ENCODE results near the gene SPATA20. TPM values are rescaled to one million over a fixed set of nuclear protein-coding genes. Genes with fewer than 3 reads are reported as not detected.

The SPATA20 gene
- total and polyA plus RNA-seq, 7 experiments from 2014 or later, result 3.7 to 19.4 (median 15.8) TPM

- Histone ChIP-seq H3K36me3 (ENCODE audit: control insufficient read depth in 2 of 3, insufficient read depth in 3 of 3, low read length in 3 of 3) (no peaks in the 10 kb centered on the region), H3K9me3 (ENCODE audit: control insufficient read depth in 2 of 3, low read length in 3 of 3) (no peaks in the 10 kb centered on the region), H3K27ac (ENCODE audit: low read depth, low read length) (no peak overlapping the region), H3K4me3 (ENCODE audit: low read length) (no peak overlapping the region), H3K27me3 (ENCODE audit: control insufficient read depth in 2 of 2, insufficient read depth in 2 of 2, low read length in 2 of 2) (no peaks in the 10 kb centered on the region), H3K4me1 (ENCODE audit: control insufficient read depth in 2 of 2, insufficient read depth in 2 of 2, low read length in 2 of 2) (peaks cover 0 to 8% of the 10 kb centered on the region in 2 donors)
- POLR2A ChIA-PET, result interaction anchor here (0.6 to 0.7 kb wide), 2 partner anchors 19 to 31 kb away, joined by 3 to 4 read pairs; no protein-coding TSS in a partner anchor
- no peaks in the 10 kb centered on the region for H3K9me3 Mint-ChIP-seq
- H3K27me3 Mint-ChIP-seq, result peaks cover 0 to 2% (median 0%) of the 10 kb centered on the region in 5 donors
- H3K4me3 Mint-ChIP-seq, result no peak overlapping the region
- no peaks in the 10 kb centered on the region for H3K36me3 Mint-ChIP-seq
- CTCF ChIA-PET, result interaction anchor here (0.6 to 2.5 kb wide), 4 partner anchors 15 to 65 kb away, joined by 4 to 13 read pairs (median 9); partner anchors contain the start of gene RSAD1
- H3K27ac Mint-ChIP-seq, result peak overlapping the region in 4 of 9 donors; percentile 13 to 79 (median 66)
- intact Hi-C loops (cut with micrococcal nuclease), result no loop called here
- ATAC-seq, result no peak
- no peak for DNase-seq
- peaks cover 0 to 24% (median 13%) of the 10 kb centered on the region in 7 donors for H3K4me1 Mint-ChIP-seq
Observed at GRCh38 chr17:50502301-50502990, 44.5 kb upstream of the SPATA20 start.

- Mint-ChIP-seq H3K36me3 (peaks cover 0 to 3% (median 0%) of the 10 kb centered on the region in 5 donors), H3K4me1 (peaks cover 0 to 45% (median 32%) of the 10 kb centered on the region in 7 donors), H3K4me3 (peak overlapping the region in 1 of 10 donors; percentile 2), H3K27me3 (no peaks in the 10 kb centered on the region), H3K27ac (peak overlapping the region in 3 of 9 donors; percentile 51 to 80 (median 77)), H3K9me3 (no peaks in the 10 kb centered on the region)
- DNase-seq (no peak), ATAC-seq (no peak)
- ChIA-PET POLR2A (interaction anchor here (0.6 to 0.9 kb wide), 2 partner anchors 13 to 26 kb away, joined by 3 read pairs; no protein-coding TSS in a partner anchor), CTCF (interaction anchor here (0.7 kb wide), 2 partner anchors 14 to 37 kb away, joined by 4 read pairs; partner anchors contain the start of gene CHAD)
- H3K36me3 ChIP-seq (ENCODE audit: control insufficient read depth in 2 of 3, insufficient read depth in 3 of 3, low read length in 3 of 3), result no peaks in the 10 kb centered on the region
- H3K9me3 ChIP-seq (ENCODE audit: control insufficient read depth in 2 of 3, low read length in 3 of 3), result no peaks in the 10 kb centered on the region
- no peaks in the 10 kb centered on the region for H3K27me3 ChIP-seq (ENCODE audit: control insufficient read depth in 2 of 2, insufficient read depth in 2 of 2, low read length in 2 of 2)
- intact Hi-C loops (cut with micrococcal nuclease), result no loop called here
- peaks cover 6 to 14% of the 10 kb centered on the region in 2 donors for H3K4me1 ChIP-seq (ENCODE audit: control insufficient read depth in 2 of 2, insufficient read depth in 2 of 2, low read length in 2 of 2)
- no peak overlapping the region for H3K27ac ChIP-seq (ENCODE audit: low read depth, low read length)
- no peak overlapping the region for H3K4me3 ChIP-seq (ENCODE audit: low read length)
Observed at GRCh38 chr17:50505591-50506130, 41.3 kb upstream of the SPATA20 start.

GRCh38 chr17:50506298-50506697 lies 40.7 kb upstream of the SPATA20 start:
- ATAC-seq (no peak), DNase-seq (no peak)
- peak overlapping the region in 3 of 10 donors; percentile 27 to 45 (median 29) for H3K4me3 Mint-ChIP-seq
- peak overlapping the region in 3 of 9 donors; percentile 11 to 80 (median 36) for H3K27ac Mint-ChIP-seq
- Histone ChIP-seq H3K36me3 (ENCODE audit: control insufficient read depth in 2 of 3, insufficient read depth in 3 of 3, low read length in 3 of 3) (no peaks in the 10 kb centered on the region), H3K27me3 (ENCODE audit: control insufficient read depth in 2 of 2, insufficient read depth in 2 of 2, low read length in 2 of 2) (no peaks in the 10 kb centered on the region), H3K4me1 (ENCODE audit: control insufficient read depth in 2 of 2, insufficient read depth in 2 of 2, low read length in 2 of 2) (peaks cover 8 to 14% of the 10 kb centered on the region in 2 donors), H3K4me3 (ENCODE audit: low read length) (no peak overlapping the region), H3K27ac (ENCODE audit: low read depth, low read length) (no peak overlapping the region), H3K9me3 (ENCODE audit: control insufficient read depth in 2 of 3, low read length in 3 of 3) (no peaks in the 10 kb centered on the region)
- ChIA-PET CTCF (no interaction called here), POLR2A (no interaction called here)
- H3K27me3 Mint-ChIP-seq, result peaks cover 0 to 1% (median 0%) of the 10 kb centered on the region in 5 donors
- H3K36me3 Mint-ChIP-seq, result peaks cover 0 to 3% (median 0%) of the 10 kb centered on the region in 5 donors
- intact Hi-C loops (cut with micrococcal nuclease), result no loop called here
- peaks cover 0 to 48% (median 36%) of the 10 kb centered on the region in 7 donors for H3K4me1 Mint-ChIP-seq
- H3K9me3 Mint-ChIP-seq, result no peaks in the 10 kb centered on the region

GRCh38 chr17:50507871-50508572 lies 39.0 kb upstream of the SPATA20 start, which contains the start of gene MYCBPAP:
TSS of gene MYCBPAP (plus strand) at chr17:50508439. CDS start at chr17:50508675, 236 bp downstream.
- H3K4me1 ChIP-seq (ENCODE audit: control insufficient read depth in 2 of 2, insufficient read depth in 2 of 2, low read length in 2 of 2), result peaks cover 10 to 14% of the 10 kb centered on the region in 2 donors
- ATAC-seq, result peak; percentile 88
- peak within 1 kb of the TSS; percentile 88 to 97 (median 94) for H3K27ac Mint-ChIP-seq
- H3K36me3 Mint-ChIP-seq, result peaks cover 0 to 3% (median 0%) of the 10 kb centered on the region in 5 donors
- CTCF ChIA-PET, result interaction anchor here (0.7 kb wide), 1 partner anchor 24 kb away, joined by 3 read pairs; no protein-coding TSS in a partner anchor
- H3K4me3 ChIP-seq (ENCODE audit: low read length), result peak within 1 kb of the TSS; percentile 71
- H3K27me3 Mint-ChIP-seq, result peaks cover 0 to 9% (median 0%) of the 10 kb centered on the region in 5 donors
- no peaks in the 10 kb centered on the region for H3K27me3 ChIP-seq (ENCODE audit: control insufficient read depth in 2 of 2, insufficient read depth in 2 of 2, low read length in 2 of 2)
- peaks cover 0 to 52% (median 40%) of the 10 kb centered on the region in 7 donors for H3K4me1 Mint-ChIP-seq
- no peaks in the 10 kb centered on the region for H3K9me3 ChIP-seq (ENCODE audit: control insufficient read depth in 2 of 3, low read length in 3 of 3)
- H3K9me3 Mint-ChIP-seq, result no peaks in the 10 kb centered on the region
- intact Hi-C loops (cut with micrococcal nuclease), result loop anchor here in 1 of 2 donors (1.0 to 2.0 kb wide), 2 partner anchors 30 to 35 kb away; partner anchors contain the start of gene RSAD1
- POLR2A ChIA-PET, result no interaction called here
- H3K4me3 Mint-ChIP-seq, result peak within 1 kb of the TSS; percentile 84 to 96 (median 93)
- no peaks in the 10 kb centered on the region for H3K36me3 ChIP-seq (ENCODE audit: control insufficient read depth in 2 of 3, insufficient read depth in 3 of 3, low read length in 3 of 3)
- DNase-seq, result peak; percentile 64 to 85 (median 71)
- H3K27ac ChIP-seq (ENCODE audit: low read depth, low read length), result peak within 1 kb of the TSS; percentile 75

- H3K36me3 Mint-ChIP-seq, result peaks cover 0 to 3% (median 0%) of the 10 kb centered on the region in 5 donors
- no peaks in the 10 kb centered on the region for H3K9me3 Mint-ChIP-seq
- no peak for ATAC-seq
- CTCF ChIA-PET, result interaction anchor here (1.2 kb wide), 1 partner anchor 30 kb away, joined by 3 read pairs; no protein-coding TSS in a partner anchor
- POLR2A ChIA-PET, result interaction anchor here (0.6 to 0.8 kb wide), 2 partner anchors 8 to 20 kb away, joined by 3 read pairs; no protein-coding TSS in a partner anchor
- DNase-seq, result no peak
- intact Hi-C loops (cut with micrococcal nuclease), result loop anchor here in 1 of 2 donors (1.0 to 2.0 kb wide), 2 partner anchors 31 to 34 kb away; partner anchors contain the start of gene RSAD1
- H3K9me3 ChIP-seq (ENCODE audit: control insufficient read depth in 2 of 3, low read length in 3 of 3), result no peaks in the 10 kb centered on the region
- H3K36me3 ChIP-seq (ENCODE audit: control insufficient read depth in 2 of 3, insufficient read depth in 3 of 3, low read length in 3 of 3), result no peaks in the 10 kb centered on the region
- peaks cover 0 to 48% (median 36%) of the 10 kb centered on the region in 7 donors for H3K4me1 Mint-ChIP-seq
- H3K27me3 Mint-ChIP-seq, result peaks cover 0 to 9% (median 0%) of the 10 kb centered on the region in 5 donors
- peak overlapping the region; percentile 79 to 96 (median 90) for H3K4me3 Mint-ChIP-seq
- peak overlapping the region; percentile 71 for H3K4me3 ChIP-seq (ENCODE audit: low read length)
- peaks cover 10 to 14% of the 10 kb centered on the region in 2 donors for H3K4me1 ChIP-seq (ENCODE audit: control insufficient read depth in 2 of 2, insufficient read depth in 2 of 2, low read length in 2 of 2)
- peak overlapping the region; percentile 32 to 97 (median 82) for H3K27ac Mint-ChIP-seq
- H3K27me3 ChIP-seq (ENCODE audit: control insufficient read depth in 2 of 2, insufficient read depth in 2 of 2, low read length in 2 of 2), result no peaks in the 10 kb centered on the region
- peak overlapping the region; percentile 75 for H3K27ac ChIP-seq (ENCODE audit: low read depth, low read length)
Observed at GRCh38 chr17:50508573-50509460, 38.2 kb upstream of the SPATA20 start.
